RWPE1 (cell line): ENCODE measurements around the gene C17orf50.
A peak's percentile ranks its signal among the peaks of the same experiment; 100 is the strongest.

ENCODE experiments used
- CTCF ChIA-PET: fragments of 350-600 bp; sonication (Branson Sonifier 250); formaldehyde crosslinking; extraction: SDS; loops from one replicate; lab custom pipeline; 2021; lab: Yijun Ruan, JAX
- POLR2A ChIA-PET: fragments of 400-600 bp; formaldehyde crosslinking; extraction: SDS; loops from one replicate; lab custom pipeline; 2020; ENCODE audit warnings: antibody characterized with exemption; ENCODE audit not compliant: low non-redundant PET; lab: Yijun Ruan, JAX
- DNase-seq: peaks from one replicate; pipeline ENCODE4 v3.0.0; 2012; ENCODE audit warnings: low spot score
- H3K27ac ChIP-seq: fragments of 450-650 bp; 2 replicates; pipeline ENCODE4 v1.5.1; 2017
- CTCF ChIP-seq: fragments of 450-650 bp; conservative IDR thresholded peaks from 2 replicates; pipeline ENCODE4 v1.5.1; 2017; ENCODE audit warnings: low read depth, mild to moderate bottlenecking

The C17orf50 gene

GRCh38 chr17:35765756-35766488 is 5.2 kb downstream of the C17orf50 start:
- peak overlapping the region; percentile 37 for H3K27ac ChIP-seq
- no peak for TF ChIP-seq CTCF
- CTCF ChIA-PET: interaction anchor here (0.6 to 4.7 kb wide), 5 partner anchors 11 to 43 kb away, joined by 3 to 71 read pairs (median 8); partner anchors contain the start of gene TAF15
- POLR2A ChIA-PET: no interaction called here
- DNase-seq: no peak

- POLR2A ChIA-PET: no interaction called here
- CTCF ChIA-PET: interaction anchor here (0.6 to 4.7 kb wide), 5 partner anchors 11 to 250 kb away, joined by 3 to 71 read pairs (median 8); partner anchors contain the start of gene TAF15
- TF ChIP-seq CTCF: no peak
- no peak overlapping the region for H3K27ac ChIP-seq
- DNase-seq: no peak
Measured at GRCh38 chr17:35766489-35766877, 5.8 kb downstream of the C17orf50 start.

- POLR2A ChIA-PET: no interaction called here
- peak; percentile 76 for TF ChIP-seq CTCF
- H3K27ac ChIP-seq: no peak overlapping the region
- CTCF ChIA-PET: interaction anchor here (0.5 to 4.7 kb wide), 11 partner anchors 10 to 250 kb away, joined by 3 to 71 read pairs (median 5); partner anchors contain the start of gene TAF15
- DNase-seq: peak; percentile 71
Measured at GRCh38 chr17:35766903-35767510, 6.3 kb downstream of the C17orf50 start.

GRCh38 chr17:35768797-35769196 is 8.1 kb downstream of the C17orf50 start:
- CTCF ChIA-PET: interaction anchor here (0.6 kb wide), 1 partner anchor 35 kb away, joined by 3 read pairs; no protein-coding TSS in a partner anchor
- TF ChIP-seq CTCF: no peak

DNA sequence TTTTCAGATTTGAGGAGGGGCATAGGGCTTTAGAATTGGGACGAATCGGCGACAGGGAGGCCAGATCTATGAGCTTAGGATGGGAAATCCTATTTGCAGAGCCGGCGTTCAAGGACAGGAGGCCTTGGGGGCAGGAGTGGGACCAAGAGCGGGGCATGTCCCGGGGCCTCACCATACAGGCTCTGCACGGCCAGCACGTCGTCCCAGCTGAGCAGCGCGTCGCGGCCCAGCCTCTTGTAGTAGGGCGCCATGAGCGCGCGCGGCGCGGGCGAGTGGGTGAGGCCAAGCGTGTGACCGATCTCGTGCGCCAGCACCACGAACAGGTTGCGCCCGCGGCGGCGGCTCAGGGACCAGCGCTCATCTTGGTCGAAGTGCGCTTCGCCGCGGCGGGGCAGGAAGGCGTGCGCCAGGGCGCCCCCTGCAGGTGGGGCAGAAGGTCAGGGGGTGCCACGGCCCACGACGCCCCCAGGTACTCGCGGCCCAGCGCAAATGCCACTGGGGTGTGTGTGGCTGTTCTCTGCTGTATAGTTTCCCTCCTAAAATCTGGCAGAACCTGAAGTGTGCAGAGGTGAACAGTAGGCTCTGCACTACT is 9.3 kb downstream of the C17orf50 start:
- DNase-seq: no peak
- H3K27ac ChIP-seq: peak overlapping the region; percentile 15; the same call in 1 of the 2 replicates
- TF ChIP-seq CTCF: peak; percentile 38; the same call in 1 of the 2 replicates
- ChIA-PET POLR2A (no interaction called here), CTCF (interaction anchor here (0.6 to 1.2 kb wide), 4 partner anchors 19 to 777 kb away, joined by 3 to 4 read pairs (median 4); partner anchors contain the start of gene TAF15)

More at GRCh38 chr17:35768797-35769196, 8.1 kb downstream of the C17orf50 start:
- H3K27ac ChIP-seq: no peak overlapping the region
- DNase-seq: no peak
- POLR2A ChIA-PET: interaction anchor here (0.6 kb wide), 1 partner anchor 40 kb away, joined by 4 read pairs; the partner anchor contains the start of gene TAF15

GRCh38 chr17:35773129-35773528 is 12.4 kb downstream of the C17orf50 start:
- no peak for TF ChIP-seq CTCF
- POLR2A ChIA-PET: no interaction called here
- H3K27ac ChIP-seq: peak overlapping the region; percentile 98
- CTCF ChIA-PET: interaction anchor here (1.7 kb wide), 1 partner anchor 9 kb away, joined by 6 read pairs; no protein-coding TSS in a partner anchor
- DNase-seq: no peak
